ENCODE measurements around the gene OR5K2. TPM values are rescaled to one million over a fixed set of nuclear protein-coding genes. Genes with fewer than 3 reads are reported as not detected.

OR5K2 gene
- not detected for total RNA-seq
- long read RNA-seq, result 0 reads

DNA sequence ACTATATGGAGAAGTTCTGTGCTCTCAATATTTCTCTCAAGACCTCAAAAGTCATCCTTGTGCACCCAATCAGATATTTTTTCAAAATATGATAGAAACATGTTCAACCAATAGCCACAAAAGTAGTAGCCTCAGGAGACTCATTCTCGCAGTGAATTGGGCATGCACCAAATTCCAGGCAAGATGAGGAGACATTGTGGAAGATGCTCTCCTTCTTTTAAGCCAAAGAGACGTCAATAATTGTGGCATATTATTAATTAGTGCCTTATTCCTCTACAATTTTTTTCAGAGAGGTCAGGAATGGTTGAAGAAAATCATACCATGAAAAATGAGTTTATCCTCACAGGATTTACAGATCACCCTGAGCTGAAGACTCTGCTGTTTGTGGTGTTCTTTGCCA, at the start of gene OR5K2:
OR5K2 (plus strand) TSS at position 301 of the 400 bp plus-strand sequence; CDS start at position 301, 0 bp downstream.
- no peaks in the 10 kb centered on the region for H3K4me1 ChIP-seq
- no peaks in the 10 kb centered on the region for H3K27me3 ChIP-seq
- H3K4me3 ChIP-seq, result no peak within 1 kb of the TSS
- no peaks in the 10 kb centered on the region for H3K9me3 ChIP-seq
- no peak within 1 kb of the TSS for H3K27ac ChIP-seq
- TF ChIP-seq, protein P1, sequence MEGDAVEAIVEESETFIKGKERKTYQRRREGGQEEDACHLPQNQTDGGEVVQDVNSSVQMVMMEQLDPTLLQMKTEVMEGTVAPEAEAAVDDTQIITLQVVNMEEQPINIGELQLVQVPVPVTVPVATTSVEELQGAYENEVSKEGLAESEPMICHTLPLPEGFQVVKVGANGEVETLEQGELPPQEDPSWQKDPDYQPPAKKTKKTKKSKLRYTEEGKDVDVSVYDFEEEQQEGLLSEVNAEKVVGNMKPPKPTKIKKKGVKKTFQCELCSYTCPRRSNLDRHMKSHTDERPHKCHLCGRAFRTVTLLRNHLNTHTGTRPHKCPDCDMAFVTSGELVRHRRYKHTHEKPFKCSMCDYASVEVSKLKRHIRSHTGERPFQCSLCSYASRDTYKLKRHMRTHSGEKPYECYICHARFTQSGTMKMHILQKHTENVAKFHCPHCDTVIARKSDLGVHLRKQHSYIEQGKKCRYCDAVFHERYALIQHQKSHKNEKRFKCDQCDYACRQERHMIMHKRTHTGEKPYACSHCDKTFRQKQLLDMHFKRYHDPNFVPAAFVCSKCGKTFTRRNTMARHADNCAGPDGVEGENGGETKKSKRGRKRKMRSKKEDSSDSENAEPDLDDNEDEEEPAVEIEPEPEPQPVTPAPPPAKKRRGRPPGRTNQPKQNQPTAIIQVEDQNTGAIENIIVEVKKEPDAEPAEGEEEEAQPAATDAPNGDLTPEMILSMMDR (IDR thresholded peaks at IDR 0.05), result no peak
- no peaks in the 10 kb centered on the region for H3K36me3 ChIP-seq
- intact Hi-C loops (cut with DNase I), result no loop called here
- ATAC-seq (no peak), DNase-seq (no peak)

DNA sequence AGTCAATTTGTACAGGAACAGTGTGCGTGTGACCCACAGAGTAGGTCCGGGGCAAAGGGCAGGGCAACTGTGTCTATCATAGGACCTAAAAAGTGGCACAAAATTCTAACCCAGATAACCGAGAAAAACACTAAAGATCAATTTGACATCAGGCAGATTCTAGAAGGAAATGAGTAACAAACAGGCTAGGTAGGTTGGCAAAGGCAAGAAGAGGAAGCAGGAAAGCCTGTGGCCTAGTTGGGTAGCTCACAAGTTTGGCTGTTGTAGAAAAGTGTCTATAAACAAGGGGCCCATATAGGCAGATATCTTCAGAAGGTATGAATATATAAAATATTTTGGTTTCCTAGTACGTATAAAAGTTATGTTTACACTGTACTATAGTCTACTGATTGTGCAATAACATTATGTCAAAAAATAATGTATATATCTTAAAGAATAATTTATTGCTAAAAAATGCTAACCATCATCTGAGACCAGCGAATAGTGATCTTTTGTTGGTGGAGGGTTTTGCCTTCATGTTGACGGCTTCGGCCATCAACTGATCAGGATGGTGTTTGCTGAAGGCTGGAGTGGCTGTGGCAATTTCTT, 47.8 kb upstream of the OR5K2 start:
- intact Hi-C loops (cut with DNase I), result no loop called here
- Histone ChIP-seq H3K27ac (no peak overlapping the region), H3K4me1 (no peaks in the 10 kb centered on the region), H3K27me3 (no peaks in the 10 kb centered on the region), H3K4me3 (no peak overlapping the region), H3K9me3 (no peaks in the 10 kb centered on the region), H3K36me3 (no peaks in the 10 kb centered on the region)
- ATAC-seq, result no peak
- DNase-seq, result no peak
- TF ChIP-seq, protein P1 (IDR thresholded peaks at IDR 0.05), result no peak

DNA sequence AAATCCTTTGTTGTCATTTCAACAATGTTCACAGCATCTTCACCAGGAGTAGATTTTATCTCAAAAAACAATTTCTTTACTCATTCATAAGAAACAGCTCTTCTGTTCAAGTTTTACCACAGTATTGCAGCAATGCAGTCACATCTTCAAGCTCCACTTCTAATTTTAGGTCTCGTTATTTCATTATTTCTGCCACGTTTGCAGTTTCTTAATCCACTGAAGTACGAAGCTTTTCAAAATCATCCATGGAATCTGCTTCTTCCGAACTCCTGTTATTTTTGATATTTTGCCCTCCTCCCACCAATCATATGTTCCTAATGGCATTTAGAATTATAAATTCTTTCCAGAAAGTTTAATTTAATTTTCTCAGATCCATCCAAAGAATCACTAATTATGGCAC, 47.1 kb upstream of the OR5K2 start:
- no peaks in the 10 kb centered on the region for H3K4me1 ChIP-seq
- no peaks in the 10 kb centered on the region for H3K27me3 ChIP-seq
- H3K9me3 ChIP-seq, result no peaks in the 10 kb centered on the region
- TF ChIP-seq, protein P1 (IDR thresholded peaks at IDR 0.05), result no peak
- intact Hi-C loops (cut with DNase I), result no loop called here
- H3K27ac ChIP-seq, result no peak overlapping the region
- H3K4me3 ChIP-seq, result no peak overlapping the region
- DNase-seq, result no peak
- no peak for ATAC-seq
- H3K36me3 ChIP-seq, result no peaks in the 10 kb centered on the region

DNA sequence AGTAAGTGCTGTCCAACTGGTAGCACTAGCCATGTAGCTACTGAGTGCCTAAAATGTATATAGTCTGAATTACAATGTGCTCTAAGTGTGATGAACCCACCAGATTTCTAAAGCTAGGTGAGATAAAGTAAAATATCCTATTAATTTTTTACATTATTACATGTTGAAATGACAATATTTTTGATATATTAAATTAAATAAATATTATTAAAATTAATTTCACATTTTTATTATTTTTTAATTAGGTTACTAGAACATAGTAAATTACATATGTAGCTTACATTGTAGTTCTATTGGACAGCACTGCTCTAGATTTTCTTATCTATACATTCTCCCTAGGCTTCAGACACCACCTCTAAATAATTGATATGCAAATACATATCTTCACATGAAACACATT, 43.7 kb upstream of the OR5K2 start:
- DNase-seq (no peak), ATAC-seq (no peak)
- Histone ChIP-seq H3K27ac (no peak overlapping the region), H3K27me3 (no peaks in the 10 kb centered on the region), H3K9me3 (no peaks in the 10 kb centered on the region), H3K4me3 (no peak overlapping the region), H3K4me1 (no peaks in the 10 kb centered on the region), H3K36me3 (no peaks in the 10 kb centered on the region)
- TF ChIP-seq, protein P1 (IDR thresholded peaks at IDR 0.05), result no peak
- intact Hi-C loops (cut with DNase I), result no loop called here

DNA sequence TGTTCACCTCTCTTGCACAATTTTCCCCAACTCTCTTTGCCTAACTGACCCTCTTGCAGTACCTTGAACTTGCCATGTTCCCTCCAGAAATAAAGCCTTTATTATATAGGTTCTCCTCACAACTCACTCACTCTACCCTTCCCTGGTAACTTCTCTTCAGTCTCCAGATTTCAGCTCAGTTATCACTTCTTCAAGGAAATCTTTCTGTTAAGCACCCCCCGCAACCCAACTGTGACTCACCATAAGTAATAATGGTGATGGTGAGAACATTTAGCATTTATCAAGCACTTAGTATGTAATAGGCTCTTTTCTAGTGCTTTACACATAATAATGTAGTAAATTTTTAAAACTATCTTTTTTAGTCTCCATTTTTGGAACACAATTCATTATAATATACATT, 42.6 kb upstream of the OR5K2 start:
- no peak overlapping the region for H3K27ac ChIP-seq
- TF ChIP-seq, protein P1 (IDR thresholded peaks at IDR 0.05), result no peak
- H3K36me3 ChIP-seq, result no peaks in the 10 kb centered on the region
- intact Hi-C loops (cut with DNase I), result no loop called here
- no peak for ATAC-seq
- DNase-seq, result no peak
- H3K4me1 ChIP-seq, result no peaks in the 10 kb centered on the region
- no peak overlapping the region for H3K4me3 ChIP-seq
- H3K9me3 ChIP-seq, result no peaks in the 10 kb centered on the region
- no peaks in the 10 kb centered on the region for H3K27me3 ChIP-seq

DNA sequence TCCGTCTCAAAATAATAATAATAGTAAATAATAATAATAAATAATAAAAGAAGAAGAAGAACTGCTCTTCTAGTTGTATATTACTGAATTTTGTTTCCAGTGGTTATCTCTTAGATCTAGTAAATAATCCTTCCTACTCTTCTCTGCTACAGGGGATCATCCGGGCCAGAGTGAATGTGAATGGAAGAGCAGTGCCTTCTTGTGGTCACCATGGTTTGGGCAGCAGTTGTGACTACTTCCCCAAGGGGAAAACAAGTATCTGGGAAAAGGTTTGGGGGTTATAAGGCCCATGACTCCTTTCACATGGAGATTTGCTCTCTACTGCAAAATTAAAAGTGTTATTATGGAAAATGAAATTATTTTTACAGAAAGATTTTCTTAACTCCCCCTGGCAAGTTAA, 39.9 kb upstream of the OR5K2 start:
- DNase-seq, result no peak
- H3K27me3 ChIP-seq, result no peaks in the 10 kb centered on the region
- ATAC-seq, result no peak
- no peaks in the 10 kb centered on the region for H3K9me3 ChIP-seq
- no peaks in the 10 kb centered on the region for H3K4me1 ChIP-seq
- intact Hi-C loops (cut with DNase I), result no loop called here
- no peak overlapping the region for H3K27ac ChIP-seq
- no peak overlapping the region for H3K4me3 ChIP-seq
- no peaks in the 10 kb centered on the region for H3K36me3 ChIP-seq
- TF ChIP-seq, protein P1 (IDR thresholded peaks at IDR 0.05), result no peak

Data from upper lobe of right lung (tissue), 1 donor.